LNCAP (cell line): ENCODE measurements around the gene ULK3.
A peak's percentile ranks its signal among the peaks of the same experiment; 100 is the strongest.

Experiments used
- CTCF ChIP-seq: fragments of 450-650 bp; IDR thresholded peaks from 2 replicates; pipeline ENCODE4 v1.5.1; 2017; ENCODE audit warnings: mild to moderate bottlenecking

The ULK3 gene

DNA sequence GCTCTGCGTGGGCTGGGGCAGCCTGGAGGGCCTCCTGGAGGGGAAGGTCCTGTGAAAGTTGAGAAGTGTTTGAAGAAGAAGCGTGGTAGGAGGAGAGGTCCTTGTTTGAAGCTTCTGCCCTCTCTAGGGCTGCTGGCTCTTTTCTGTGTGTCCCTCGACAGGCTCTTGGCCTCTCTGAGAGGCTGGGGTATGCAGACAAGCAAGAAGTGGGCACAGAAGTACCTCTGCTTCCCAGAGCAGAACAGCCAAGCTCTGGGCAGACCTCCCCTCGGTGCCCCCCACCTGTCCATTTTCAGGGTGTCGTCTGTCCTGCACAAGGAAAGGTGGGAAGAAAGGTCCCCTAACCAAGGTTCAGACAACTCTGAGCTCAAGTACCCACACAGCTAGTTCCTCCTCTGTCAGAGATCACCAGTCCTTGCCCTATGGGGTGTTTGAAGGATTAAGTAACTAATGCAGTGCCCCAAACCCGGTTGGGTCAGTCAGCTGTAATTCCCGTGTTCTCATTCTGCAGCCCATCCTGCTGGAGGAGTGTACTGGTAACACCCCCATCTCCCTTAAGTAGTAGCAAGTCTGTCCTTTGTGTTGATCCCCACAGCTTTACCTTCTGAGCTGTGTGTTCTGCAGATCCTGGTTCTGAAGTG, 54.8 kb downstream of the ULK3 start:
- TF ChIP-seq CTCF: no peak

- 0 out of 2 replicates have a peak, but pooled peaks have one; percentile 15 for TF ChIP-seq CTCF
These were observed 55.5 kb downstream of the ULK3 start for GRCh38 chr15:74787251-74788041.

DNA sequence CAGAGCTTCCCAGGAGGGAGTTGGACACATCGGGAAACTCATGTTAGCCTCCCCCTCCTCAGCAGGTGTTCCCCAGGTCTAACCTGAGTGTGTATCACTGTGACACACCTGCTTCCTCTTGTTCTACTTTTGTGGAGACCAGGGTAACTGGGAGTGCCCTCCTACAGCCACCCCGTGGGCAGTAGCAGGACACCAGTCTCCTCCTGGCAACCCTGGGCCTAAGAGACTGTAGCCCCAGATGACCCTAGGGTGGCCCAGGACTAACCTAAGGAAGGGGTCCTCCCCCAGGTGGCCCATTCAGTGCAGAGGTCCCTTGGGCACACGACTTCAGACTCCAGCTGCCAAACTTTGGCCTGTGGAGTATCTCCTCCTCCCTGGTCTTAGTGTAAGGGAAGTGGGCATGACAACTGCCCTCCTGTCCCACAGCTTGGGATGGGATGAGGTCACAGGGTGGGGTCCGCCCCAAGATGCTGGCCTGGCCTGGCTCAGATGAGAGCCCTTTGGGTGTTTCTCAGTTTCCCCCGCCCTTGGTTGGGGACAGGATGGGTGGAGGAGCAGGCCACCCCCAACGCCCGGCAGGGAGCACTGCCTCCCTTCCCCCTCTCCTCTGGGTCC, 56.3 kb downstream of the ULK3 start:
- no peak for TF ChIP-seq CTCF
